ENCODE measurements around the gene SLC13A3. TPM values are rescaled to one million over a fixed set of nuclear protein-coding genes. Genes with fewer than 3 reads are reported as not detected.

SLC13A3 gene
- total RNA-seq, 1 donor from 2014 or later = 0.13 TPM

DNA sequence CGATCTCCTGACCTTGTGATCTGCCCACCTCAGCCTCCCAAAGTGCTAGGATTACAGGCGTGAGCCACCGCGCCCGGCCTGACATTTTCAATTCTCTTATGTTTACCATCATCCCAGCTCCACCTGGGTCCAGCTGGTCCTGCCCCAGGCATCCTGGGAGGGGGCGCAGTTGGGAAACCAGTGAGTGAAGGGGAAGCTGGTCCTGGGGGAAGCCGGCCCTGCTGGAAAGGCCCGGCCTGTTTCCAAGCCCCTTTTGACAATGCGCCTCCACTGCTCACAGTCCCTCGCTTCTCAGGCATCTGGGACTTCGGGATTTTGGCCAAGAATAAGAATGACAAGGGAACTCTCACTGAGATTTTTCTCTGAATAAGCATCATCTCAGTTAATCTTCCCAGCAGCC lies 14.2 kb downstream of the SLC13A3 start:
- no peak for DNase-seq (ENCODE audit: low read depth in 2 of 2)

GRCh38 chr20:46636514-46636913 lies 14.7 kb downstream of the SLC13A3 start:
- no peak for DNase-seq (ENCODE audit: low read depth in 2 of 2)

DNA sequence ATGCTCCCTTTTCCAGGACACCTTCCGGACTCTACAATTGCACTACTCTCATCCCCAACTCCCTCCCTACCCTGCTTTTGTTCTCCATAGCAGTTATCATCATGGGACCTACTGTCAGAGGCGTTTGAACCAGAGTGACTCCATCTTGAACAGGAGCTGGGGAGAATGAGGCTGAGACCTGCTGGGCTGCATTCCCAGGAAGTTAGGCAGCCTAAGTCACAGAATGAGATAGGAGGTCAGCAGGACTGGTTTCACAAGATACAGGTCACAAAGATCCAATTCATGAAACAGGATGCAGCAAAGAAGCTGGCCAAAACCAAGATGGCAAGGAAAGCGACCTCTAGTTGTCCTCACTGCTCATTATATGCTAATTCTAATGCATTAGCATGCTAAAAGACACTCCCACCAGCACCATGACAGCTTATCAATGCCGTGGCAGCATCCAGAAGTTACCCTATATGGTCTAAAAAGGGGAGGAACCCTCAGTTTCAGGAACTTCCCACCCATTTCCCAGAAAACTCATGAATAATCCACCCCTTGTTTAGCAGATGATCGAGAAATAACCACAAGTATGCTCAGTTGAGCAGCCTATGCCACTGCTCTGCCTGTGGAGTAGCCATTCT lies 15.6 kb downstream of the SLC13A3 start:
- DNase-seq (ENCODE audit: low read depth in 2 of 2) = no peak

DNA sequence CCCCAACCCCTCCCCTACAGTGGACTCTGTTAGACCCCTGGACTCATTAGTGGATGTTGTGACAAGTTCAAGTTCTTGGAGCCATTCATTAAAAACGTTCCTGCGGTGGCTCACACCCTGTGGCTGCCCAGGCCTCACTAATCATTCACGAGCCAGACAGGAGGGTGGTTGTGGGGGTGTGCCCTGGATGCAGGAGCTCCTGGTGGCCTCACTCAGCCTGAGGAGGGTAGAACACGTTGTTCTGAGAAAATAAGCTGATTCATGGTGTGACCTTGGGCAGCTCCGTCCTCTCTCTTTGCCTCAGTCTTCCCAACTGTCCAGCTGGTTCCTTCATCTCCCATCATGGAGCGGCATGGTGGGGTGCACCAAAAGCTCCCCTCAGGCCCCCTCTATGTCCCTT lies 16.7 kb downstream of the SLC13A3 start:
- DNase-seq (ENCODE audit: low read depth in 2 of 2) = no peak

- DNase-seq (ENCODE audit: low read depth in 2 of 2) = no peak
Measured at GRCh38 chr20:46631874-46632446, 19.3 kb downstream of the SLC13A3 start.

DNA sequence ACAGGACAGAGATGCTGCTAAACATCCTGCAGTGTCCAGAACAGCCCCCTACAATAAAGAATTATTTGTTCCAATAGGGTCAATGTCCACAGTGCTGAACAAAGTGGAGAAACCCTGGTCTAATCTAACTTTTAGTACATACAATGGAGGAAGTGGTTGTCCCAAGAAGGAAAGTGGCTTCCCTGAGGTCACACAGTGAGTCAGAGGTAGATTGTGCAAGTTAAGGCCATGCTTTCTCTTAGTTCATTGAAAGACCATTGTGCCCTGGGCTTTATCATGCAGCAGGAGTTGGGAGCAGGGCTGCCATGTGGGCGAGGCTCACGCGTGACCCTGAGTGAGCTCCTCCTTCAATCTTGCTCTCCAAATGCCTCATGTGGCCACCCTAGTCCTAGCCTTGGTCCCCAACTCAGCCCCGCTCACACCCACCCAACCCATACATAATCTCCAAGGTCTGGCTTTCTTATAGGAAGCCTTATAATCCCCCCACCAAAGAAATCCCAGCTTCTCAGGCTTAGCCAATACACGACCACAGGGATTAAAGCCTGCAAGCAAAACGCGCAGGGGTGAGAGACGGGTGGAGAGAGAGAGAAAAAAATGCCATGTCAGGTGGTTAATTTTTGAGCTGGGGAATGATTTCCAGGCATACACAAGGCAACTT lies 19.9 kb downstream of the SLC13A3 start:
- no peak for DNase-seq (ENCODE audit: low read depth in 2 of 2)

DNA sequence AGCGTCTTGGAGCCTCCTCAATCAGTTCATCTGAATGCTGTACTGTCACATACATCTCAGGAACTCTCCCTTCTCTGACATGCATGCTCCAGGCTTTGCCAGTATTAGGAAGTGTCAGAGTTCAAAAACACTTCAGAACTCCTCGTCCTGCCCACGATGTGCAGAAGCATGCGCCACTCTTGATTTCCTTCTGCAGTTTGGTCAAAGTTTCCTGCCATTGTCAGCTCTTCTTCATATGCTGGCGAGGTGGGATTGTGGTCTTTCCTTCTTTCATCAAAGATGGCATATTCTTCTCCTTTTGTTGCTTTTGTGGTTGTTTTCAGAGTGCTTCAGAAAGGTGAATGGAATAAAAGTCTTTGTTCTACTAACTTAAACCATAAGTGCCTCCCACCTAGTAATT lies 21.0 kb downstream of the SLC13A3 start:
- DNase-seq (ENCODE audit: low read depth in 2 of 2) = no peak

DNA sequence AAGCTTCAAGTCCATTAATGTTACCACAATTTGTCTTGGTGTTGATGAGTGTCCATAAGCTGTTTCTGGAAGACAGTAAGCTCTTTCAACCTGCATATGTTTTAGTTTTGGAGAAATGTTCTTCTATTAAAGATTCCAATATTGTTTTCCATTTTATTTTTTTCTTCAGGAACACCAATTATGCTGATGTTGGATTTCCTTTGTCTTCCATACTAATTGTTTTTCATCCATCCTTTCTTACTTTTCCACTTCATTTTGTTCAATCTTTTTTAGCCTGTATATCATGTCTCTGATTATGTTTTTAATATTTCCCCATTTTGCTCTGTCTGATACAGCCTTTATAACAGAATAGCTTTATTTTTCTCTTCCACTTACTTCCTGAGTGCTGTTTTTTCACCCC lies 21.9 kb downstream of the SLC13A3 start:
- no peak for DNase-seq (ENCODE audit: low read depth in 2 of 2)

- no peak for DNase-seq (ENCODE audit: low read depth in 2 of 2)
Measured at GRCh38 chr20:46627234-46627633, 24.0 kb downstream of the SLC13A3 start.

- DNase-seq (ENCODE audit: low read depth in 2 of 2) = no peak
Measured at GRCh38 chr20:46626758-46627157, 24.5 kb downstream of the SLC13A3 start.

DNA sequence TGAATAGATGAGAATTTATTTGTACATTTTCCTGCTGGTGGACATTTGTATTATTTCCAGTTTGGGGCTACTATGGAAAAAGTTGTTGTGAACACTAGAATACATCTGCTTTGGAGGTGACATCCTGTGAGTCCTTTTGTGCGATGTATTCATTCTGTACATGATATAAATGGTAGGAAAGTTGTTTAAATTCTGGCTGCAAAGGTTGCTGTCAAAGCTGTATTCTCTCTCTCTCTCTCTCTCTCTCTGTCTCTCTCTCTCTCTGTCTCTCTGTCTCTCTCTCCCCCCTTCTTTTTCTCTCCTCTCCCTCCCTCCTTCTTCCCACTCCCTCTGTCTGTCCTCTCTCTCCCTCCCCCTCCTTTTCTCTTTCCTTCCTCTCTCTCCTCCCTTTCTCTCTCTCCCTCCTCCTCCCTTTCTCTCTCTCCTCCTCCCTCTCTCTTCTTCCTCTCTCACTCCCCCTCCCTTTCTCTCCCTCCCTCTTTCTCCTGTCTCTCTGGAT lies 25.3 kb downstream of the SLC13A3 start:
- DNase-seq (ENCODE audit: low read depth in 2 of 2) = no peak

GRCh38 chr20:46624946-46625345 lies 26.3 kb downstream of the SLC13A3 start:
- no peak for DNase-seq (ENCODE audit: low read depth in 2 of 2)

GRCh38 chr20:46622165-46622564 lies 29.1 kb downstream of the SLC13A3 start:
- no peak for DNase-seq (ENCODE audit: low read depth in 2 of 2)

- no peak for DNase-seq (ENCODE audit: low read depth in 2 of 2)
Measured at GRCh38 chr20:46621492-46621891, 29.8 kb downstream of the SLC13A3 start.

DNA sequence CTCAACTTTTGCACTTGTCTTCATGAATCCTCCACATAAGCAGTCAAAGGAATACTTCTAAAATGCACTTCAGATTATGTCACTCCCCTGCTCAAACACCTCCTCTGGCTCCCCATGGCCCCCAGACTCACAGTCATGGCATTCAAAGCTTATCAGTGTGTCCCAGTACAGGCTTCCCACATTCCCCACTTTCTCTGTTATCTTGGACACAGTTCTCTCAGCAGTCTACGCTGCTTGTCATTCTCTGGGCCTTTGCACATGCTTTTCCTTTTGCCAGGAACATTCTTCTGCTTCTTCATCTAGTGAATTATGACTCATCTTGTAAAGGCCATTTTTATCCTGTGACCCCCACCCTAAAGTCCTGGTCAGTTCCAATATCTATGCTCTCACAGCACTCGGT lies 31.8 kb downstream of the SLC13A3 start:
- no peak for DNase-seq (ENCODE audit: low read depth in 2 of 2)

- no peak for DNase-seq (ENCODE audit: low read depth in 2 of 2)
Measured at GRCh38 chr20:46618316-46619100, 32.8 kb downstream of the SLC13A3 start.

DNA sequence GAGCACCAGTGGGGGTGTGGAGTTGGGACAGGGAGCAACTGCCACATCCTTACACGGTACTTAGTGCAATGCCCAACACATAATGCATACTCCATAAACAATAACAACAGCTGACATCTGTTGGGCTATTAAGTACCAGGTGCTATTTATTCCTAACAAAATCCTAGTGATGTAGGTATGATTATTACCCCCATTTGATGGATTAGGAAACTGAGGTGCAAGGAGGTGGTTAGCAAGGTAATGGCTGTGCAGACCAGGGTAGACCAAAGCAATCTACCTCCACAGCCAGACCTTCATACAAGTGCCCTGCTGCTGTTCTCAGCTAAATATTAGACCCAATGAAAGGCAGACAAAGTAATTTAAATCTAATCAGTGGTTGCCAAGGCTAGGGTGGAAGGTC lies 36.8 kb downstream of the SLC13A3 start:
- DNase-seq (ENCODE audit: low read depth in 2 of 2) = no peak

DNA sequence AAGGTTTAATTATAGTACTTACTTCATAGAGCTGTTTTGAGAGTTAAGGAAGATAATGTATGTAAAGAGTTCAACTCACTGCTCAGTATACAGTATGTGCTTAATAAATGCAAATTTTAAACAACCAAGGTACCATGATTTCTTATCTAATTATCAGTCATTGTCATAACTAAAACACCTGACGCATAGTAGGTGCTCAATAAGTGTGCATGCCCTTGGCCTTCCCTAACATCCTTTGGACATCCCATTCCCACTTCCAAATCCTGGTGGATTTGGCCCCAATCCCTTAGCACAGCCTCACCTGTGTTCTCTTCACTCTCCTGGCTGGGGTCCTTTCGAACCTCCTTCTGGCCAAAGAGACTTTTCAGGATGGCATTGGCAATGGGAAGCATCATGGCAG lies 41.1 kb downstream of the SLC13A3 start:
- DNase-seq (ENCODE audit: low read depth in 2 of 2) = no peak

GRCh38 chr20:46609043-46609442 lies 42.2 kb downstream of the SLC13A3 start:
- no peak for DNase-seq (ENCODE audit: low read depth in 2 of 2)

GRCh38 chr20:46607849-46608497 lies 43.3 kb downstream of the SLC13A3 start:
- no peak for DNase-seq (ENCODE audit: low read depth in 2 of 2)

DNA sequence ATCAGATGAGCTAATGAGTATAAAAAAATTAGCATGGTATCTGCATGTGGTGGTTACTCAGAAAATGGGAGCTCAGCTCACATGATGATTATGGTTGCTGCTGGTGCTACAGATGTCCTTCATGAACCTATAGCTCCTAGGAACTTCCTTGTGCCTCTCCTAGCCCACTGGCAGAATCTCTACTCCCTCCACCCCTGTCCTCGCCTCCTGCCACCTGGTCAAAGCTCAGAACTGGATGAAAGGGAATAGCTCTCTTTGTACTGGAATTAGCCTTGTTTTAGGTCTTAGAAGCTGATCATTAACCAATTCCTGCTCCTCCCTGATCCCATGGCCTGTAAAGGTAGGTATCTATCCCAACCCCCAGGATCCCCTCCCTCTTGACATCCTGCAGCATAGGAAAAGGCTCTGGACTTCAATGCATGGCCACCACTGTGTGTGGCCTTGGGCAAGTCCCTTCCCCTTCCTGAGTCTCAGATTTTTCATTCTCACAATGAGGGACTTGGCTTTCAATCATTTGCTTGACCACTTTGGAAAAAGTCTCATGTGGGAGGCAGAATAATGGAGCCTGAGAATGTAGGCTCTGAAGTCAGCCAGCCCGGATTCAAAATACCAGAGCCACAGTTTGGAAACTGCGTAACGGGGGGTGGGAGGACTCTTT lies 43.9 kb downstream of the SLC13A3 start:
- no peak for DNase-seq (ENCODE audit: low read depth in 2 of 2)
